IMR-90 (cell line): Measurements from ENCODE around the gene LZTFL1. TPM values are rescaled to one million over a fixed set of nuclear protein-coding genes. Genes with fewer than 3 reads are reported as not detected.

ENCODE experiments used
- ATAC-seq: fragments of 200-7000 bp; cut with Tn5 transposase; 2 replicates; pipeline ENCODE4 v1.9.1; 2020; ENCODE audit warnings: low read depth, mild to moderate bottlenecking, moderate library complexity
- BruUV-seq: library from RNA; stranded (reverse); fragments of 400-500 nt; replicated peaks from 2 replicates; lab custom pipeline; 2021; lab: Mats Ljungman, UMichigan
- CTCF ChIA-PET: fragments of 300-600 bp; formaldehyde crosslinking; extraction: SDS; loops from one replicate; lab custom pipeline; 2021; ENCODE audit warnings: antibody characterized with exemption; lab: Yijun Ruan, JAX
- POLR2A ChIA-PET: fragments of 300-600 bp; sonication (Branson Sonifier 250); formaldehyde crosslinking; loops from one replicate; lab custom pipeline; 2022; ENCODE audit warnings: antibody characterized with exemption; ENCODE audit not compliant: unreplicated experiment; lab: Charles Lee
- DNase-seq: peaks from one replicate; pipeline ENCODE4 v3.0.0; 2013
- H2AFZ ChIP-seq: replicated peaks from 2 replicates; pipeline ENCODE3; 2013; ENCODE audit warnings: low read length, mild to moderate bottlenecking; ENCODE audit not compliant: poor library complexity
- H2AK5ac ChIP-seq: 2 replicates; pipeline ENCODE4 v1.6.1; 2013; ENCODE audit warnings: low read depth, low read length, inconsistent platforms
- H2AK9ac ChIP-seq: replicated peaks from 2 replicates; pipeline ENCODE3; 2013; ENCODE audit warnings: mild to moderate bottlenecking, low read depth, low read length, moderate library complexity; ENCODE audit not compliant: poor library complexity
- H2BK120ac ChIP-seq: 2 replicates; pipeline ENCODE4 v1.6.1; 2013; ENCODE audit warnings: low read depth, low read length, inconsistent platforms
- H2BK15ac ChIP-seq: 3 replicates; pipeline ENCODE4 v1.6.1; 2013; ENCODE audit warnings: low read depth, low read length, inconsistent platforms
- H2BK20ac ChIP-seq: 2 replicates; pipeline ENCODE4 v1.6.1; 2013; ENCODE audit warnings: low read depth, mild to moderate bottlenecking, inconsistent platforms, low read length, moderate library complexity
- H2BK5ac ChIP-seq: 2 replicates; pipeline ENCODE4 v1.6.1; 2013; ENCODE audit warnings: mild to moderate bottlenecking, low read depth, low read length, inconsistent platforms; ENCODE audit not compliant: poor library complexity, severe bottlenecking
- H3K14ac ChIP-seq: replicated peaks from 2 replicates; pipeline ENCODE4 v1.6.1; 2013; ENCODE audit warnings: low read depth, low read length, inconsistent platforms
- H3K18ac ChIP-seq: 2 replicates; pipeline ENCODE4 v1.6.1; 2013; ENCODE audit warnings: low read depth, low read length, control low read depth
- H3K23ac ChIP-seq: 2 replicates; pipeline ENCODE4 v1.6.1; 2013; ENCODE audit warnings: low read depth, low read length, inconsistent platforms
- H3K27ac ChIP-seq: 2 replicates; pipeline ENCODE4 v1.5.1; 2013; ENCODE audit warnings: mild to moderate bottlenecking, control low read depth, low read length; ENCODE audit not compliant: insufficient read depth
- H3K27me3 ChIP-seq: 2 replicates; pipeline ENCODE4 v1.6.1; 2013; ENCODE audit warnings: low read length; ENCODE audit not compliant: control insufficient read depth, insufficient read depth
- H3K36me3 ChIP-seq: 2 replicates; pipeline ENCODE4 v1.6.1; 2013; ENCODE audit warnings: low read length, mixed read lengths; ENCODE audit not compliant: control insufficient read depth, insufficient read depth
- H3K4ac ChIP-seq: 2 replicates; pipeline ENCODE4 v1.6.1; 2013; ENCODE audit warnings: low read depth, low read length, inconsistent platforms
- H3K4me1 ChIP-seq: 2 replicates; pipeline ENCODE4 v1.6.1; 2013; ENCODE audit warnings: low read length, mixed read lengths; ENCODE audit not compliant: control insufficient read depth, insufficient read depth
- H3K4me2 ChIP-seq: 2 replicates; pipeline ENCODE4 v1.6.1; 2013; ENCODE audit warnings: low read depth, mild to moderate bottlenecking, control low read depth, low read length, moderate library complexity
- H3K4me3 ChIP-seq: 2 replicates; pipeline ENCODE4 v1.5.1; 2013; ENCODE audit warnings: low read depth, mild to moderate bottlenecking, control low read depth, low read length, moderate library complexity; ENCODE audit not compliant: insufficient read depth
- H3K56ac ChIP-seq: 2 replicates; pipeline ENCODE4 v1.6.1; 2013; ENCODE audit warnings: low read length, inconsistent platforms; ENCODE audit not compliant: insufficient read depth; ENCODE audit errors: extremely low read depth
- H3K79me1 ChIP-seq, 2 experiments: 2 replicates each; pipeline ENCODE4 v1.6.1; 2013; ENCODE audit warnings: low read length in 2 of 2, inconsistent platforms in 1 of 2, low read depth in 1 of 2
- H3K9ac ChIP-seq: 2 replicates; pipeline ENCODE4 v1.6.1; 2013; ENCODE audit warnings: low read depth, low read length, control low read depth
- H3K9me1 ChIP-seq: 2 replicates; pipeline ENCODE4 v1.6.1; 2013; ENCODE audit warnings: low read length, inconsistent platforms; ENCODE audit not compliant: insufficient read depth
- H3K9me3 ChIP-seq: 2 replicates; pipeline ENCODE4 v1.6.1; 2013; ENCODE audit warnings: low read length; ENCODE audit not compliant: control insufficient read depth, insufficient read depth
- H4K20me1 ChIP-seq: 2 replicates; pipeline ENCODE4 v1.6.1; 2013; ENCODE audit warnings: low read length, inconsistent platforms; ENCODE audit not compliant: insufficient read depth
- H4K5ac ChIP-seq: 2 replicates; pipeline ENCODE4 v1.6.1; 2013; ENCODE audit warnings: mild to moderate bottlenecking, low read depth, low read length, control low read depth
- H4K8ac ChIP-seq, 2 experiments: 2 replicates each; pipeline ENCODE4 v1.6.1; 2013; ENCODE audit warnings: low read depth in 2 of 2, low read length in 2 of 2, control low read depth in 1 of 2, inconsistent platforms in 1 of 2
- H4K91ac ChIP-seq: 2 replicates; pipeline ENCODE4 v1.6.1; 2013; ENCODE audit warnings: low read depth, low read length, inconsistent platforms; ENCODE audit not compliant: insufficient read depth
- FOS ChIP-seq: fragments of 150-350 bp; IDR thresholded peaks from 2 replicates; pipeline ENCODE4 v1.6.1; 2016; ENCODE audit warnings: low read depth, low read length
- SMC3 ChIP-seq: fragments of 150-350 bp; IDR thresholded peaks from 2 replicates; pipeline ENCODE4 v1.6.1; 2016; ENCODE audit warnings: low read depth, mild to moderate bottlenecking, antibody characterized with exemption, low read length, moderate library complexity
- WGBS, 2 experiments: methylation state at CpG; one replicate each; pipeline versions ENCODE4 v1.1.5 to v1.1.7; 2013; ENCODE audit warnings: missing lambda C conversion rate in 2 of 2; ENCODE audit not compliant: insufficient read length in 1 of 2; ENCODE audit errors: extremely low coverage in 2 of 2; 5-methylcytosine and 5-hydroxymethylcytosine counted together
- dilution Hi-C: fragments of 300-500 bp; cut with HindIII; formaldehyde crosslinking; loops from one replicate; pipeline ENCODE4 v1.14.3; 2018; ENCODE audit warnings: low sequenced_read_pairs; ENCODE audit not compliant: unreplicated experiment
- in situ Hi-C: fragments of 300-500 bp; cut with MboI; formaldehyde crosslinking; loops from 3 replicates; pipeline ENCODE4 v1.14.3; 2019; ENCODE audit warnings: low sequenced_read_pairs, inconsistent platforms, mixed read lengths
- intact Hi-C: fragments of 100-400 bp; cut with micrococcal nuclease; formaldehyde crosslinking; loops from 2 replicates; pipeline ENCODE4 v1.10.0; 2022
- polyA plus RNA-seq, 3 experiments: library from polyadenylated mRNA; depleted of rRNA; stranded (reverse); fragments of >200 nt; gene quantifications; 2 replicates each; pipeline ENCODE4 v1.2.3, GENCODE V29; 2012; ENCODE audit warnings: low replicate concordance in 1 of 3
- total RNA-seq: library from RNA; depleted of rRNA; stranded (reverse); fragments of >200 nt; gene quantifications from 2 replicates; pipeline ENCODE4 v1.2.3, GENCODE V29; 2012

The LZTFL1 gene
- total and polyA plus RNA-seq, 2 of the 4 experiments (the other 2 are of a cell fraction): 10.3 to 10.4 TPM

DNA sequence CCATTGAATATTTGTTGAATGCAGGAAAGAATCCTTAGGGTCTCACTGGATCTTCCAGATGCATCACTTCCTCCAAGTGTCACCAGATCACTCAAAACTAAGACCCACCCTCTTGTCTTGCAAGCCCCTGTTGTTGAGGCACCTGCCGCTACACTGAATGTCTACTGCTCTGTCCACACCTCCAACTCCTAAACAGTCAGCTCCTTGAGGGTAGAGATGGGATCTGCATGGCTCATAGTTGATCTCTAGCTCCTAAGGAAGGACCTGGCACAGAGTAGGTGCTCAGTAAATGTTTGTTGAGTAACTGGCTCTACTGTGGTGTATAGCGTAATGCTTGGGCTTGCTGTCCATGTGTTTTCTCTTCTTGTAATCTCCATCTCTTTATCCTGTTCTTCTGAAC lies 54.4 kb downstream of the LZTFL1 start:
- CTCF ChIA-PET: no interaction called here

More for the DNA sequence above, 54.4 kb downstream of the LZTFL1 start:
- Histone ChIP-seq H3K9me3 (peaks cover 10% of the 10 kb centered on the region), H4K20me1 (no peaks in the 10 kb centered on the region), H2BK120ac (no peak overlapping the region), H3K4ac (no peak overlapping the region), H3K56ac (no peak overlapping the region), H2AFZ (no peak overlapping the region), H4K8ac (no peak overlapping the region), H3K27ac (no peak overlapping the region), H4K5ac (no peak overlapping the region), H3K4me1 (no peaks in the 10 kb centered on the region), H3K4me3 (no peak overlapping the region), H3K9ac (no peak overlapping the region), H3K9me1 (peaks cover 2% of the 10 kb centered on the region; the same call in 1 of the 2 replicates), H3K27me3 (peaks cover 59% of the 10 kb centered on the region), H3K14ac (no peak overlapping the region), H3K79me1 (no peaks in the 10 kb centered on the region), H2AK5ac (no peak overlapping the region), H2BK15ac (no peak overlapping the region), H3K4me2 (no peak overlapping the region), H2BK20ac (no peak overlapping the region), H3K36me3 (no peaks in the 10 kb centered on the region), H4K91ac (no peak overlapping the region), H2BK5ac (no peak overlapping the region), H2AK9ac (no peak overlapping the region), H3K23ac (no peak overlapping the region), H3K18ac (no peak overlapping the region)
- TF ChIP-seq SMC3: no peak
- no peak for TF ChIP-seq FOS
- dilution Hi-C loops: no loop called here
- WGBS, 2 experiments: no CpG with 5 or more reads among the region's 2 CpGs
- intact Hi-C loops: no loop called here
- POLR2A ChIA-PET: no interaction called here
- ATAC-seq (no peak), DNase-seq (no peak)
- in situ Hi-C loops: no loop called here
- BruUV-seq: no TSS peak
